Measurements from ENCODE around the gene CNNM3. TPM values are rescaled to one million over a fixed set of nuclear protein-coding genes. Genes with fewer than 3 reads are reported as not detected.

The CNNM3 gene
- total RNA-seq, 1 experiment from 2014 or later: 25.1 TPM

- TF ChIP-seq CTCF (IDR thresholded peaks at IDR 0.05; ENCODE audit: unreplicated experiment): no peak
- Mint-ChIP-seq H3K4me3 (ENCODE audit: low read depth, unreplicated experiment) (no peak overlapping the region), H3K9me3 (ENCODE audit: low read depth, unreplicated experiment) (no peaks in the 10 kb centered on the region), H3K27ac (ENCODE audit: unreplicated experiment) (no peak overlapping the region), H3K4me1 (ENCODE audit: low read depth, unreplicated experiment) (no peaks in the 10 kb centered on the region), H3K36me3 (ENCODE audit: insufficient read depth, unreplicated experiment) (peaks cover 21% of the 10 kb centered on the region), H3K27me3 (ENCODE audit: unreplicated experiment) (peaks cover 31% of the 10 kb centered on the region)
- no peak for DNase-seq
- CTCF ChIA-PET: no interaction called here
- intact Hi-C loops (cut with micrococcal nuclease; ENCODE audit: unreplicated experiment): no loop called here
- BruUV-seq (replicated peaks): no TSS peak
Measured at GRCh38 chr2:96873651-96874096, 57.6 kb downstream of the CNNM3 start.

GRCh38 chr2:96874198-96874831, 58.2 kb downstream of the CNNM3 start:
- Mint-ChIP-seq H3K4me1 (ENCODE audit: low read depth, unreplicated experiment) (no peaks in the 10 kb centered on the region), H3K27me3 (ENCODE audit: unreplicated experiment) (peaks cover 32% of the 10 kb centered on the region), H3K36me3 (ENCODE audit: insufficient read depth, unreplicated experiment) (peaks cover 17% of the 10 kb centered on the region), H3K27ac (ENCODE audit: unreplicated experiment) (no peak overlapping the region), H3K9me3 (ENCODE audit: low read depth, unreplicated experiment) (no peaks in the 10 kb centered on the region), H3K4me3 (ENCODE audit: low read depth, unreplicated experiment) (no peak overlapping the region)
- intact Hi-C loops (cut with micrococcal nuclease; ENCODE audit: unreplicated experiment): no loop called here
- CTCF ChIA-PET: no interaction called here
- TF ChIP-seq CTCF (IDR thresholded peaks at IDR 0.05; ENCODE audit: unreplicated experiment): no peak
- DNase-seq: no peak
- BruUV-seq (replicated peaks): no TSS peak

GRCh38 chr2:96875498-96876268, 59.6 kb downstream of the CNNM3 start:
- no peak overlapping the region for H3K4me3 Mint-ChIP-seq (ENCODE audit: low read depth, unreplicated experiment)
- peaks cover 6% of the 10 kb centered on the region for H3K36me3 Mint-ChIP-seq (ENCODE audit: insufficient read depth, unreplicated experiment)
- intact Hi-C loops (cut with micrococcal nuclease; ENCODE audit: unreplicated experiment): no loop called here
- no peak for DNase-seq
- no TSS peak for BruUV-seq (replicated peaks)
- no peak for TF ChIP-seq CTCF (IDR thresholded peaks at IDR 0.05; ENCODE audit: unreplicated experiment)
- H3K9me3 Mint-ChIP-seq (ENCODE audit: low read depth, unreplicated experiment): no peaks in the 10 kb centered on the region
- H3K4me1 Mint-ChIP-seq (ENCODE audit: low read depth, unreplicated experiment): no peaks in the 10 kb centered on the region
- no peak overlapping the region for H3K27ac Mint-ChIP-seq (ENCODE audit: unreplicated experiment)
- CTCF ChIA-PET: no interaction called here
- H3K27me3 Mint-ChIP-seq (ENCODE audit: unreplicated experiment): peaks cover 44% of the 10 kb centered on the region

GRCh38 chr2:96876269-96877041, 60.4 kb downstream of the CNNM3 start:
- no peak overlapping the region for H3K4me3 Mint-ChIP-seq (ENCODE audit: low read depth, unreplicated experiment)
- no peaks in the 10 kb centered on the region for H3K9me3 Mint-ChIP-seq (ENCODE audit: low read depth, unreplicated experiment)
- no peaks in the 10 kb centered on the region for H3K36me3 Mint-ChIP-seq (ENCODE audit: insufficient read depth, unreplicated experiment)
- no peaks in the 10 kb centered on the region for H3K4me1 Mint-ChIP-seq (ENCODE audit: low read depth, unreplicated experiment)
- no peak overlapping the region for H3K27ac Mint-ChIP-seq (ENCODE audit: unreplicated experiment)
- CTCF ChIA-PET: interaction anchor here (0.7 kb wide), 1 partner anchor 113 kb away, joined by 3 read pairs; no protein-coding TSS in a partner anchor
- no TSS peak for BruUV-seq (replicated peaks)
- TF ChIP-seq CTCF (IDR thresholded peaks at IDR 0.05; ENCODE audit: unreplicated experiment): no peak
- DNase-seq: no peak
- intact Hi-C loops (cut with micrococcal nuclease; ENCODE audit: unreplicated experiment): no loop called here
- peaks cover 52% of the 10 kb centered on the region for H3K27me3 Mint-ChIP-seq (ENCODE audit: unreplicated experiment)

All from Calu3 (cell line).